Measurements from ENCODE around the gene NAV2.

The NAV2 gene

GRCh38 chr11:19819148-19819547, 106.5 kb downstream of the NAV2 start:
- no peak overlapping the region for H3K4me3 ChIP-seq (ENCODE audit: low read length)
- H3K9me3 ChIP-seq (ENCODE audit: low read length) = no peaks in the 10 kb centered on the region
- no peak overlapping the region for H2AFZ ChIP-seq (ENCODE audit: low read depth, low read length)
- H3K27me3 ChIP-seq (ENCODE audit: insufficient read depth, low read length) = no peaks in the 10 kb centered on the region
- H3K36me3 ChIP-seq (ENCODE audit: insufficient read depth, low read length) = no peaks in the 10 kb centered on the region
- no peaks in the 10 kb centered on the region for H3K4me1 ChIP-seq (ENCODE audit: insufficient read depth, low read length)

GRCh38 chr11:19820100-19820499, 107.5 kb downstream of the NAV2 start:
- Histone ChIP-seq H3K4me1 (ENCODE audit: insufficient read depth, low read length) (no peaks in the 10 kb centered on the region), H3K4me3 (ENCODE audit: low read length) (no peak overlapping the region), H2AFZ (ENCODE audit: low read depth, low read length) (no peak overlapping the region), H3K27me3 (ENCODE audit: insufficient read depth, low read length) (no peaks in the 10 kb centered on the region), H3K36me3 (ENCODE audit: insufficient read depth, low read length) (no peaks in the 10 kb centered on the region), H3K9me3 (ENCODE audit: low read length) (no peaks in the 10 kb centered on the region)

DNA sequence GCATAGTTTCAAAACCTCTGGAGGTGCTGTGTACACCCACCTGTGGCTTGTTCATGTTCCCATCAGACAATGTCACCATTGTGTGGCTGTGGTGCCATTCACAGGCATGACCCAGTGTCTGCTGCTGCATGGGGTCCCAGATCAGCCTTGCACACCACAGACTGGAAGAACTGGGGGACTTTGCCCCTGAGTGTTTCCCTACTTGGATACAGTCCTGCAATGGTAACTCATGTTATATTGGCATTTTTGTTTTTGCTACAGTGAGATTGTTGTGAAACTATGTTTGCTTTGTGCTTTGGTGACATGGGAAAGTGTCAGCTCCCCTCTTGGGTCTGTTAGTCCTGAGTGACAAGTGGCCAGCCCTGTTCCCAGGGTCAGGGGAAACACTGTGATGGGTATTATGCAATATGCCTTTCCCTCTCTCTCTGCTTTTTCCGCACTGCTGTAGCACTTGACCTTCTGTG, 108.8 kb downstream of the NAV2 start:
- Histone ChIP-seq H3K4me1 (ENCODE audit: insufficient read depth, low read length) (no peaks in the 10 kb centered on the region), H3K36me3 (ENCODE audit: insufficient read depth, low read length) (no peaks in the 10 kb centered on the region), H3K27me3 (ENCODE audit: insufficient read depth, low read length) (no peaks in the 10 kb centered on the region)

GRCh38 chr11:19821993-19822392, 109.4 kb downstream of the NAV2 start:
- Histone ChIP-seq H3K9me3 (ENCODE audit: low read length) (no peaks in the 10 kb centered on the region), H2AFZ (ENCODE audit: low read depth, low read length) (no peak overlapping the region), H3K27me3 (ENCODE audit: insufficient read depth, low read length) (no peaks in the 10 kb centered on the region), H3K36me3 (ENCODE audit: insufficient read depth, low read length) (no peaks in the 10 kb centered on the region), H3K4me1 (ENCODE audit: insufficient read depth, low read length) (no peaks in the 10 kb centered on the region), H3K4me3 (ENCODE audit: low read length) (no peak overlapping the region)

More for the DNA sequence above, 108.8 kb downstream of the NAV2 start:
- no peak overlapping the region for H3K4me3 ChIP-seq (ENCODE audit: low read length)
- H3K9me3 ChIP-seq (ENCODE audit: low read length) = no peaks in the 10 kb centered on the region
- H2AFZ ChIP-seq (ENCODE audit: low read depth, low read length) = no peak overlapping the region

- Histone ChIP-seq H2AFZ (ENCODE audit: low read depth, low read length) (no peak overlapping the region), H3K36me3 (ENCODE audit: insufficient read depth, low read length) (no peaks in the 10 kb centered on the region), H3K27me3 (ENCODE audit: insufficient read depth, low read length) (no peaks in the 10 kb centered on the region), H3K4me1 (ENCODE audit: insufficient read depth, low read length) (no peaks in the 10 kb centered on the region), H3K4me3 (ENCODE audit: low read length) (no peak overlapping the region), H3K9me3 (ENCODE audit: low read length) (no peaks in the 10 kb centered on the region)
Measured at GRCh38 chr11:19822531-19822930, 109.9 kb downstream of the NAV2 start.

GRCh38 chr11:19826606-19827005, 114.0 kb downstream of the NAV2 start:
- Histone ChIP-seq H2AFZ (ENCODE audit: low read depth, low read length) (no peak overlapping the region), H3K36me3 (ENCODE audit: insufficient read depth, low read length) (no peaks in the 10 kb centered on the region), H3K9me3 (ENCODE audit: low read length) (no peaks in the 10 kb centered on the region), H3K4me3 (ENCODE audit: low read length) (no peak overlapping the region), H3K27me3 (ENCODE audit: insufficient read depth, low read length) (no peaks in the 10 kb centered on the region), H3K4me1 (ENCODE audit: insufficient read depth, low read length) (peaks cover 23% of the 10 kb centered on the region)

GRCh38 chr11:19827399-19828135, 114.9 kb downstream of the NAV2 start:
- no peak overlapping the region for H2AFZ ChIP-seq (ENCODE audit: low read depth, low read length)
- no peaks in the 10 kb centered on the region for H3K27me3 ChIP-seq (ENCODE audit: insufficient read depth, low read length)
- no peak overlapping the region for H3K4me3 ChIP-seq (ENCODE audit: low read length)
- H3K9me3 ChIP-seq (ENCODE audit: low read length) = no peaks in the 10 kb centered on the region
- no peaks in the 10 kb centered on the region for H3K36me3 ChIP-seq (ENCODE audit: insufficient read depth, low read length)
- H3K4me1 ChIP-seq (ENCODE audit: insufficient read depth, low read length) = peaks cover 33% of the 10 kb centered on the region

- no peaks in the 10 kb centered on the region for H3K27me3 ChIP-seq (ENCODE audit: insufficient read depth, low read length)
- no peak overlapping the region for H2AFZ ChIP-seq (ENCODE audit: low read depth, low read length)
- H3K36me3 ChIP-seq (ENCODE audit: insufficient read depth, low read length) = peaks cover 1% of the 10 kb centered on the region
- peaks cover 39% of the 10 kb centered on the region for H3K4me1 ChIP-seq (ENCODE audit: insufficient read depth, low read length)
- H3K4me3 ChIP-seq (ENCODE audit: low read length) = no peak overlapping the region
- peaks cover 1% of the 10 kb centered on the region for H3K9me3 ChIP-seq (ENCODE audit: low read length)
Measured at GRCh38 chr11:19828382-19829108, 115.9 kb downstream of the NAV2 start.

GRCh38 chr11:19829109-19829837, 116.6 kb downstream of the NAV2 start:
- no peak overlapping the region for H2AFZ ChIP-seq (ENCODE audit: low read depth, low read length)

GRCh38 chr11:19832086-19832750, 119.6 kb downstream of the NAV2 start:
- Histone ChIP-seq H3K36me3 (ENCODE audit: insufficient read depth, low read length) (peaks cover 21% of the 10 kb centered on the region), H2AFZ (ENCODE audit: low read depth, low read length) (no peak overlapping the region), H3K9me3 (ENCODE audit: low read length) (peaks cover 12% of the 10 kb centered on the region), H3K4me3 (ENCODE audit: low read length) (peak overlapping the region; percentile 36), H3K4me1 (ENCODE audit: insufficient read depth, low read length) (peaks cover 39% of the 10 kb centered on the region), H3K27me3 (ENCODE audit: insufficient read depth, low read length) (no peaks in the 10 kb centered on the region)

More at GRCh38 chr11:19829109-19829837, 116.6 kb downstream of the NAV2 start:
- Histone ChIP-seq H3K27me3 (ENCODE audit: insufficient read depth, low read length) (no peaks in the 10 kb centered on the region), H3K4me3 (ENCODE audit: low read length) (no peak overlapping the region), H3K9me3 (ENCODE audit: low read length) (peaks cover 6% of the 10 kb centered on the region), H3K36me3 (ENCODE audit: insufficient read depth, low read length) (peaks cover 9% of the 10 kb centered on the region), H3K4me1 (ENCODE audit: insufficient read depth, low read length) (peaks cover 39% of the 10 kb centered on the region)

DNA sequence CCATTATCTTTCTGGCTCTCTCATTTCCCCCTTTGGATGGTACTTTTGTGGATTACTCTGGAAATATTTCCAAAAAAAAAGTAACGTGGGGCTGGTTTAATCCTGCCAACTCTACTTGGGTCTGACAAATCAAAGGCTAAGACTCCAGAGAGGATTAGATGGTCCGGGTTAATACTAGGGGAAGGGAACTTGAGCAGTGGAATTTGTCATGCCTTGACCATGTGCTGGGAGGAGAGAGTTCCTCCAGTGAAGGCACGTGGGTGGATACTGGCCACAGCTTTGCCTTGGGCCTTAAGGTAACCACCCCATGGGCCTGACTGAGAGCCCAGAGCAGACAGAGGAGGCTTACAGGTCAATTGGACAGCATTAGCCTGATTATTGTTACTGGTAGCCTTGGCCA, 120.3 kb downstream of the NAV2 start:
- Histone ChIP-seq H3K27me3 (ENCODE audit: insufficient read depth, low read length) (no peaks in the 10 kb centered on the region), H3K36me3 (ENCODE audit: insufficient read depth, low read length) (peaks cover 21% of the 10 kb centered on the region), H3K4me1 (ENCODE audit: insufficient read depth, low read length) (peaks cover 37% of the 10 kb centered on the region)

DNA sequence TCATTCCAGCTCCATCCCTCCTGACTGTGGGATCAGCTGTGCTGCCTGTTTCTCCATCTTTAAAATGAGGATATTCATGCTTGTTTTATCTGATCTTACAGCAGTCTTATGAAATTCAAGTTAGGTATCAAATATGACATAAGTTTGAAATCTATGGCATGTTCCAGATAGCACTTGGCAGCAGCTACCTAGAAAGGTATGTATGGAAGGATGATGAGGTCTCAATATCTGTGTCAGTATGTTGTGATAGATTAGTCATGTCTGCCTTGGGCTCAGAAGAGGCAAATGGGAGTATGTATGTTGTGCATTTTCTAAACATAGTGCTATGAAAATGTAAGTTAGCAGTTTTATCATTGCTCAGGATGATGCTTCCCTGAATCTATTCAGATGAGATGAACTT, 122.1 kb downstream of the NAV2 start:
- peaks cover 21% of the 10 kb centered on the region for H3K36me3 ChIP-seq (ENCODE audit: insufficient read depth, low read length)
- H2AFZ ChIP-seq (ENCODE audit: low read depth, low read length) = no peak overlapping the region
- H3K9me3 ChIP-seq (ENCODE audit: low read length) = peaks cover 12% of the 10 kb centered on the region
- no peaks in the 10 kb centered on the region for H3K27me3 ChIP-seq (ENCODE audit: insufficient read depth, low read length)
- H3K4me1 ChIP-seq (ENCODE audit: insufficient read depth, low read length) = peaks cover 29% of the 10 kb centered on the region
- H3K4me3 ChIP-seq (ENCODE audit: low read length) = no peak overlapping the region

More for the DNA sequence above, 120.3 kb downstream of the NAV2 start:
- Histone ChIP-seq H3K4me3 (ENCODE audit: low read length) (no peak overlapping the region), H2AFZ (ENCODE audit: low read depth, low read length) (no peak overlapping the region), H3K9me3 (ENCODE audit: low read length) (peaks cover 12% of the 10 kb centered on the region)

Data from neuron (in vitro differentiated cells).